B cell (primary cell): ENCODE measurements around the gene OR1K1. TPM values are rescaled to one million over a fixed set of nuclear protein-coding genes. Genes with fewer than 3 reads are reported as not detected.

ENCODE experiments used
- ATAC-seq: fragments of 200-7000 bp; cut with Tn5 transposase; one replicate; pipeline ENCODE4 v1.10.0; 2021; ENCODE audit warnings: low read depth, mild to moderate bottlenecking, moderate number of reproducible peaks, moderate library complexity
- CTCF ChIA-PET: fragments of 350-600 bp; sonication (Branson Sonifier 250); formaldehyde crosslinking; loops from one replicate; lab custom pipeline; 2021; ENCODE audit warnings: antibody characterized with exemption, inconsistent platforms; lab: Charles Lee
- POLR2A ChIA-PET: fragments of 350-600 bp; sonication (Branson Sonifier 250); formaldehyde crosslinking; loops from one replicate; lab custom pipeline; 2021; ENCODE audit warnings: antibody characterized with exemption; lab: Charles Lee
- DNase-seq: peaks from one replicate; pipeline ENCODE4 v3.0.0; 2013
- H2AFZ ChIP-seq: 2 replicates; pipeline ENCODE4 v1.6.1; 2012; ENCODE audit warnings: mild to moderate bottlenecking, low read depth, low read length; ENCODE audit not compliant: insufficient read depth, poor library complexity, severe bottlenecking
- H3K27ac ChIP-seq, 2 donors: 1 replicate in 1 of 2; 2 replicates in 1 of 2; pipeline ENCODE4 v1.5.1; 2012 to 2013; ENCODE audit warnings: low read length in 2 of 2, mild to moderate bottlenecking in 2 of 2, moderate library complexity in 1 of 2
- H3K27me3 ChIP-seq, 4 experiments: fragments of 200-600 bp in 1 of 4; sonication (generic) in 1 of 4; replicated peaks in 1 of 4; 1 replicate in 2 of 4; 2 replicates in 2 of 4; pipeline versions ENCODE4 v1.6.1 to v1.7.0; 2013 to 2016; ENCODE audit warnings: low read length in 3 of 4, mild to moderate bottlenecking in 2 of 4, mixed read lengths in 1 of 4, moderate library complexity in 1 of 4; ENCODE audit not compliant: insufficient read depth in 4 of 4, control insufficient read depth in 3 of 4; ENCODE audit errors: control extremely low read depth in 1 of 4
- H3K36me3 ChIP-seq, 2 experiments: replicated peaks in 1 of 2; 1 replicate in 1 of 2; 2 replicates in 1 of 2; pipeline versions ENCODE4 v1.6.1 to v1.7.1; 2013; ENCODE audit warnings: low read length in 1 of 2; ENCODE audit not compliant: insufficient read depth in 2 of 2, control insufficient read depth in 1 of 2; ENCODE audit errors: control extremely low read depth in 1 of 2, extremely low read depth in 1 of 2
- H3K4me1 ChIP-seq, 2 donors: fragments of 200-600 bp in 1 of 2; sonication (generic) in 1 of 2; 1 replicate in 1 of 2; 2 replicates in 1 of 2; pipeline versions ENCODE4 v1.5.1 to v1.6.1; 2013 to 2017; ENCODE audit warnings: low read length in 2 of 2; ENCODE audit not compliant: control insufficient read depth in 2 of 2, insufficient read depth in 2 of 2
- H3K4me2 ChIP-seq: replicated peaks from 2 replicates; pipeline ENCODE3; 2012; ENCODE audit warnings: mild to moderate bottlenecking, low read depth, low read length; ENCODE audit not compliant: poor library complexity, severe bottlenecking
- H3K4me3 ChIP-seq, 5 experiments: fragments of 200-600 bp in 1 of 5; sonication (generic) in 1 of 5; 1 replicate in 3 of 5; 2 replicates in 2 of 5; pipeline versions ENCODE4 v1.5.1 to v1.7.0; 2011 to 2016; ENCODE audit warnings: low read length in 4 of 5, mild to moderate bottlenecking in 4 of 5, low read depth in 2 of 5, control low read depth in 1 of 5, moderate library complexity in 1 of 5; ENCODE audit not compliant: insufficient read depth in 1 of 5; ENCODE audit errors: control extremely low read depth in 1 of 5, extremely low read depth in 1 of 5
- H3K79me2 ChIP-seq: fragments of 200-600 bp; sonication (generic); one replicate; pipeline ENCODE4 v1.6.0; 2016; ENCODE audit warnings: low read length; ENCODE audit not compliant: control insufficient read depth, insufficient read depth
- H3K9ac ChIP-seq: fragments of 200-600 bp; sonication (generic); 2 replicates; pipeline ENCODE4 v1.6.1; 2017; ENCODE audit warnings: mild to moderate bottlenecking, low read length, moderate library complexity
- H3K9me3 ChIP-seq, 3 donors: one replicate each; pipeline versions ENCODE4 v1.6.1 to v1.7.1; 2013; ENCODE audit warnings: low read length in 2 of 3; ENCODE audit not compliant: control insufficient read depth in 2 of 3, insufficient read depth in 1 of 3; ENCODE audit errors: control extremely low read depth in 1 of 3
- H4K20me1 ChIP-seq: 2 replicates; pipeline ENCODE4 v1.6.0; 2012; ENCODE audit warnings: mild to moderate bottlenecking, low read length; ENCODE audit not compliant: insufficient read depth, control insufficient read depth, poor library complexity, severe bottlenecking
- H3K27ac Mint-ChIP-seq: one replicate; pipeline ENCODE4 v1.8.0; 2021; ENCODE audit warnings: mixed read lengths
- H3K27me3 Mint-ChIP-seq: one replicate; pipeline ENCODE4 v1.8.0; 2021; ENCODE audit warnings: mixed read lengths
- H3K4me1 Mint-ChIP-seq: one replicate; pipeline ENCODE4 v1.8.0; 2021; ENCODE audit warnings: mixed read lengths
- H3K4me3 Mint-ChIP-seq: one replicate; pipeline ENCODE4 v1.8.0; 2021; ENCODE audit warnings: mixed read lengths
- H3K9me3 Mint-ChIP-seq: one replicate; pipeline ENCODE4 v1.8.0; 2022; ENCODE audit warnings: mixed read lengths; ENCODE audit not compliant: insufficient read depth
- EZH2 ChIP-seq: IDR thresholded peaks from 2 replicates; pipeline ENCODE4 v1.6.1; 2012; ENCODE audit warnings: borderline replicate concordance, low read depth, mild to moderate bottlenecking, moderate library complexity, low read length; ENCODE audit not compliant: insufficient read depth, poor library complexity, severe bottlenecking
- WGBS: methylation state at CpG from one replicate; pipeline ENCODE4 v1.1.5; 2013; ENCODE audit warnings: missing lambda C conversion rate; ENCODE audit not compliant: insufficient coverage; 5-methylcytosine and 5-hydroxymethylcytosine counted together
- intact Hi-C: fragments of 100-400 bp; cut with micrococcal nuclease; formaldehyde crosslinking; loops from one replicate; pipeline ENCODE4 v1.10.0; 2022
- polyA minus RNA-seq: library from RNA; depleted of rRNA, polyadenylated mRNA; stranded (reverse); fragments of >200 nt; gene quantifications from 2 replicates; pipeline ENCODE4 v1.2.3, GENCODE V29; 2012
- polyA plus RNA-seq: library from polyadenylated mRNA; depleted of rRNA; stranded (reverse); fragments of >200 nt; gene quantifications from 2 replicates; pipeline ENCODE4 v1.2.3, GENCODE V29; 2012
- total RNA-seq, 2 donors: library from RNA; stranded (reverse); fragments of 120-200 nt in 1 of 2; gene quantifications; 1 replicate in 1 of 2; 2 replicates in 1 of 2; pipeline versions ENCODE4 v1.2.3 to v1.2.4, GENCODE V29; 2013 to 2022
- TF ChIP-seq, protein P1 (sequence below): fragments of 200-600 bp; IDR thresholded peaks from one replicate; pipeline ENCODE4 v1.8.0; 2022; ENCODE audit warnings: antibody characterized with exemption, mild to moderate bottlenecking

Gene OR1K1, protein sequence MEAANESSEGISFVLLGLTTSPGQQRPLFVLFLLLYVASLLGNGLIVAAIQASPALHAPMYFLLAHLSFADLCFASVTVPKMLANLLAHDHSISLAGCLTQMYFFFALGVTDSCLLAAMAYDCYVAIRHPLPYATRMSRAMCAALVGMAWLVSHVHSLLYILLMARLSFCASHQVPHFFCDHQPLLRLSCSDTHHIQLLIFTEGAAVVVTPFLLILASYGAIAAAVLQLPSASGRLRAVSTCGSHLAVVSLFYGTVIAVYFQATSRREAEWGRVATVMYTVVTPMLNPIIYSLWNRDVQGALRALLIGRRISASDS
- total RNA-seq, result not detected in 2 replicates
- total RNA-seq (2013), result not detected
- polyA plus RNA-seq, result not detected in 2 replicates
- not detected in 2 replicates for polyA minus RNA-seq

DNA sequence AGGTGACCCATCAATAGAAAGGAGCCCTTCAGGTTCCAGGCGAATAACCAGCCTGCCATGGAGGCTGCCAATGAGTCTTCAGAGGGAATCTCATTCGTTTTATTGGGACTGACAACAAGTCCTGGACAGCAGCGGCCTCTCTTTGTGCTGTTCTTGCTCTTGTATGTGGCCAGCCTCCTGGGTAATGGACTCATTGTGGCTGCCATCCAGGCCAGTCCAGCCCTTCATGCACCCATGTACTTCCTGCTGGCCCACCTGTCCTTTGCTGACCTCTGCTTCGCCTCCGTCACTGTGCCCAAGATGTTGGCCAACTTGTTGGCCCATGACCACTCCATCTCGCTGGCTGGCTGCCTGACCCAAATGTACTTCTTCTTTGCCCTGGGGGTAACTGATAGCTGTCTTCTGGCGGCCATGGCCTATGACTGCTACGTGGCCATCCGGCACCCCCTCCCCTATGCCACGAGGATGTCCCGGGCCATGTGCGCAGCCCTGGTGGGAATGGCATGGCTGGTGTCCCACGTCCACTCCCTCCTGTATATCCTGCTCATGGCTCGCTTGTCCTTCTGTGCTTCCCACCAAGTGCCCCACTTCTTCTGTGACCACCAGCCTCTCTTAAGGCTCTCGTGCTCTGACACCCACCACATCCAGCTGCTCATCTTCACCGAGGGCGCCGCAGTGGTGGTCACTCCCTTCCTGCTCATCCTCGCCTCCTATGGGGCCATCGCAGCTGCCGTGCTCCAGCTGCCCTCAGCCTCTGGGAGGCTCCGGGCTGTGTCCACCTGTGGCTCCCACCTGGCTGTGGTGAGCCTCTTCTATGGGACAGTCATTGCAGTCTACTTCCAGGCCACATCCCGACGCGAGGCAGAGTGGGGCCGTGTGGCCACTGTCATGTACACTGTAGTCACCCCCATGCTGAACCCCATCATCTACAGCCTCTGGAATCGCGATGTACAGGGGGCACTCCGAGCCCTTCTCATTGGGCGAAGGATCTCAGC is at the start of gene OR1K1:
TSS of gene OR1K1 (plus strand) at position 58 of the 995 bp plus-strand sequence. CDS start at position 58, 0 bp downstream.
- Histone ChIP-seq H3K4me3 (no peak within 1 kb of the TSS), H3K36me3 (no peaks in the 10 kb centered on the region), H3K9ac (no peak within 1 kb of the TSS), H3K9me3 (no peaks in the 10 kb centered on the region), H3K4me1 (no peaks in the 10 kb centered on the region), H3K79me2 (no peaks in the 10 kb centered on the region), H3K27ac (no peak within 1 kb of the TSS), H3K4me2 (no peak within 1 kb of the TSS), H2AFZ (no peak within 1 kb of the TSS), H3K27me3 (no peaks in the 10 kb centered on the region), H4K20me1 (no peaks in the 10 kb centered on the region)
- CTCF ChIA-PET, result interaction anchor here (0.6 kb wide), 1 partner anchor 326 kb away, joined by 3 read pairs; no protein-coding TSS in a partner anchor
- Mint-ChIP-seq H3K4me3 (no peak within 1 kb of the TSS), H3K9me3 (no peaks in the 10 kb centered on the region), H3K4me1 (peaks cover 7% of the 10 kb centered on the region), H3K27me3 (no peaks in the 10 kb centered on the region), H3K27ac (no peak within 1 kb of the TSS)
- intact Hi-C loops, result no loop called here
- 96% methylated on average over 30 of the region's 30 CpGs for WGBS
- TF ChIP-seq EZH2, result no peak
- TF ChIP-seq, protein P1, sequence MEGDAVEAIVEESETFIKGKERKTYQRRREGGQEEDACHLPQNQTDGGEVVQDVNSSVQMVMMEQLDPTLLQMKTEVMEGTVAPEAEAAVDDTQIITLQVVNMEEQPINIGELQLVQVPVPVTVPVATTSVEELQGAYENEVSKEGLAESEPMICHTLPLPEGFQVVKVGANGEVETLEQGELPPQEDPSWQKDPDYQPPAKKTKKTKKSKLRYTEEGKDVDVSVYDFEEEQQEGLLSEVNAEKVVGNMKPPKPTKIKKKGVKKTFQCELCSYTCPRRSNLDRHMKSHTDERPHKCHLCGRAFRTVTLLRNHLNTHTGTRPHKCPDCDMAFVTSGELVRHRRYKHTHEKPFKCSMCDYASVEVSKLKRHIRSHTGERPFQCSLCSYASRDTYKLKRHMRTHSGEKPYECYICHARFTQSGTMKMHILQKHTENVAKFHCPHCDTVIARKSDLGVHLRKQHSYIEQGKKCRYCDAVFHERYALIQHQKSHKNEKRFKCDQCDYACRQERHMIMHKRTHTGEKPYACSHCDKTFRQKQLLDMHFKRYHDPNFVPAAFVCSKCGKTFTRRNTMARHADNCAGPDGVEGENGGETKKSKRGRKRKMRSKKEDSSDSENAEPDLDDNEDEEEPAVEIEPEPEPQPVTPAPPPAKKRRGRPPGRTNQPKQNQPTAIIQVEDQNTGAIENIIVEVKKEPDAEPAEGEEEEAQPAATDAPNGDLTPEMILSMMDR, result no peak
- DNase-seq (no peak), ATAC-seq (no peak)
- POLR2A ChIA-PET, result no interaction called here
